B cell (primary cell): ENCODE measurements around the gene MYD88. TPM values are rescaled to one million over a fixed set of nuclear protein-coding genes. Genes with fewer than 3 reads are reported as not detected.

Experiments used
- ATAC-seq: fragments of 200-7000 bp; cut with Tn5 transposase; one replicate; pipeline ENCODE4 v1.10.0; 2021; ENCODE audit warnings: low read depth, mild to moderate bottlenecking, moderate number of reproducible peaks, moderate library complexity
- CTCF ChIA-PET: fragments of 350-600 bp; sonication (Branson Sonifier 250); formaldehyde crosslinking; loops from one replicate; lab custom pipeline; 2021; ENCODE audit warnings: antibody characterized with exemption, inconsistent platforms; lab: Charles Lee
- POLR2A ChIA-PET: fragments of 350-600 bp; sonication (Branson Sonifier 250); formaldehyde crosslinking; loops from one replicate; lab custom pipeline; 2021; ENCODE audit warnings: antibody characterized with exemption; lab: Charles Lee
- DNase-seq: peaks from one replicate; pipeline ENCODE4 v3.0.0; 2013
- H2AFZ ChIP-seq: 2 replicates; pipeline ENCODE4 v1.6.1; 2012; ENCODE audit warnings: mild to moderate bottlenecking, low read depth, low read length; ENCODE audit not compliant: insufficient read depth, poor library complexity, severe bottlenecking
- H3K27ac ChIP-seq, 2 donors: 1 replicate in 1 of 2; 2 replicates in 1 of 2; pipeline ENCODE4 v1.5.1; 2012 to 2013; ENCODE audit warnings: low read length in 2 of 2, mild to moderate bottlenecking in 2 of 2, moderate library complexity in 1 of 2
- H3K27me3 ChIP-seq, 4 experiments: fragments of 200-600 bp in 1 of 4; sonication (generic) in 1 of 4; replicated peaks in 1 of 4; 1 replicate in 2 of 4; 2 replicates in 2 of 4; pipeline versions ENCODE4 v1.6.1 to v1.7.0; 2013 to 2016; ENCODE audit warnings: low read length in 3 of 4, mild to moderate bottlenecking in 2 of 4, mixed read lengths in 1 of 4, moderate library complexity in 1 of 4; ENCODE audit not compliant: insufficient read depth in 4 of 4, control insufficient read depth in 3 of 4; ENCODE audit errors: control extremely low read depth in 1 of 4
- H3K36me3 ChIP-seq, 2 experiments: replicated peaks in 1 of 2; 1 replicate in 1 of 2; 2 replicates in 1 of 2; pipeline versions ENCODE4 v1.6.1 to v1.7.1; 2013; ENCODE audit warnings: low read length in 1 of 2; ENCODE audit not compliant: insufficient read depth in 2 of 2, control insufficient read depth in 1 of 2; ENCODE audit errors: control extremely low read depth in 1 of 2, extremely low read depth in 1 of 2
- H3K4me1 ChIP-seq, 2 donors: fragments of 200-600 bp in 1 of 2; sonication (generic) in 1 of 2; 1 replicate in 1 of 2; 2 replicates in 1 of 2; pipeline versions ENCODE4 v1.5.1 to v1.6.1; 2013 to 2017; ENCODE audit warnings: low read length in 2 of 2; ENCODE audit not compliant: control insufficient read depth in 2 of 2, insufficient read depth in 2 of 2
- H3K4me2 ChIP-seq: replicated peaks from 2 replicates; pipeline ENCODE3; 2012; ENCODE audit warnings: mild to moderate bottlenecking, low read depth, low read length; ENCODE audit not compliant: poor library complexity, severe bottlenecking
- H3K4me3 ChIP-seq, 5 experiments: fragments of 200-600 bp in 1 of 5; sonication (generic) in 1 of 5; 1 replicate in 3 of 5; 2 replicates in 2 of 5; pipeline versions ENCODE4 v1.5.1 to v1.7.0; 2011 to 2016; ENCODE audit warnings: low read length in 4 of 5, mild to moderate bottlenecking in 4 of 5, low read depth in 2 of 5, control low read depth in 1 of 5, moderate library complexity in 1 of 5; ENCODE audit not compliant: insufficient read depth in 1 of 5; ENCODE audit errors: control extremely low read depth in 1 of 5, extremely low read depth in 1 of 5
- H3K79me2 ChIP-seq: fragments of 200-600 bp; sonication (generic); one replicate; pipeline ENCODE4 v1.6.0; 2016; ENCODE audit warnings: low read length; ENCODE audit not compliant: control insufficient read depth, insufficient read depth
- H3K9ac ChIP-seq: fragments of 200-600 bp; sonication (generic); 2 replicates; pipeline ENCODE4 v1.6.1; 2017; ENCODE audit warnings: mild to moderate bottlenecking, low read length, moderate library complexity
- H3K9me3 ChIP-seq, 3 donors: one replicate each; pipeline versions ENCODE4 v1.6.1 to v1.7.1; 2013; ENCODE audit warnings: low read length in 2 of 3; ENCODE audit not compliant: control insufficient read depth in 2 of 3, insufficient read depth in 1 of 3; ENCODE audit errors: control extremely low read depth in 1 of 3
- H4K20me1 ChIP-seq: 2 replicates; pipeline ENCODE4 v1.6.0; 2012; ENCODE audit warnings: mild to moderate bottlenecking, low read length; ENCODE audit not compliant: insufficient read depth, control insufficient read depth, poor library complexity, severe bottlenecking
- H3K27ac Mint-ChIP-seq: one replicate; pipeline ENCODE4 v1.8.0; 2021; ENCODE audit warnings: mixed read lengths
- H3K27me3 Mint-ChIP-seq: one replicate; pipeline ENCODE4 v1.8.0; 2021; ENCODE audit warnings: mixed read lengths
- H3K4me1 Mint-ChIP-seq: one replicate; pipeline ENCODE4 v1.8.0; 2021; ENCODE audit warnings: mixed read lengths
- H3K4me3 Mint-ChIP-seq: one replicate; pipeline ENCODE4 v1.8.0; 2021; ENCODE audit warnings: mixed read lengths
- H3K9me3 Mint-ChIP-seq: one replicate; pipeline ENCODE4 v1.8.0; 2022; ENCODE audit warnings: mixed read lengths; ENCODE audit not compliant: insufficient read depth
- EZH2 ChIP-seq: IDR thresholded peaks from 2 replicates; pipeline ENCODE4 v1.6.1; 2012; ENCODE audit warnings: borderline replicate concordance, low read depth, mild to moderate bottlenecking, moderate library complexity, low read length; ENCODE audit not compliant: insufficient read depth, poor library complexity, severe bottlenecking
- WGBS: methylation state at CpG from one replicate; pipeline ENCODE4 v1.1.5; 2013; ENCODE audit warnings: missing lambda C conversion rate; ENCODE audit not compliant: insufficient coverage; 5-methylcytosine and 5-hydroxymethylcytosine counted together
- intact Hi-C: fragments of 100-400 bp; cut with micrococcal nuclease; formaldehyde crosslinking; loops from one replicate; pipeline ENCODE4 v1.10.0; 2022
- polyA minus RNA-seq: library from RNA; depleted of rRNA, polyadenylated mRNA; stranded (reverse); fragments of >200 nt; gene quantifications from 2 replicates; pipeline ENCODE4 v1.2.3, GENCODE V29; 2012
- polyA plus RNA-seq: library from polyadenylated mRNA; depleted of rRNA; stranded (reverse); fragments of >200 nt; gene quantifications from 2 replicates; pipeline ENCODE4 v1.2.3, GENCODE V29; 2012
- total RNA-seq, 2 donors: library from RNA; stranded (reverse); fragments of 120-200 nt in 1 of 2; gene quantifications; 1 replicate in 1 of 2; 2 replicates in 1 of 2; pipeline versions ENCODE4 v1.2.3 to v1.2.4, GENCODE V29; 2013 to 2022
- TF ChIP-seq, protein P1 (sequence below): fragments of 200-600 bp; IDR thresholded peaks from one replicate; pipeline ENCODE4 v1.8.0; 2022; ENCODE audit warnings: antibody characterized with exemption, mild to moderate bottlenecking

The MYD88 gene
- total RNA-seq (52.3 and 55.0 TPM in 2 replicates), polyA plus RNA-seq (29.3 and 48.0 TPM in 2 replicates), polyA minus RNA-seq (14.8 and 20.1 TPM in 2 replicates)
- total RNA-seq (2013): 19.0 TPM

GRCh38 chr3:38138349-38139190 lies at the start of gene MYD88:
MYD88 (plus strand) TSS chr3:38138661; CDS start chr3:38138701, 40 bp downstream.
- Histone ChIP-seq H3K27ac (peak within 1 kb of the TSS; percentile 85 to 87), H3K9me3 (no peaks in the 10 kb centered on the region), H3K27me3 (no peaks in the 10 kb centered on the region), H3K79me2 (peaks cover 55% of the 10 kb centered on the region), H3K36me3 (peaks cover 4 to 30% of the 10 kb centered on the region in 2 experiments), H3K9ac (peak within 1 kb of the TSS; percentile 95), H2AFZ (peak within 1 kb of the TSS; percentile 99), H4K20me1 (peaks cover 12% of the 10 kb centered on the region), H3K4me1 (peaks cover 39 to 52% of the 10 kb centered on the region in 2 donors), H3K4me3 (peak within 1 kb of the TSS; percentile 84 to 98 (median 92)), H3K4me2 (peak within 1 kb of the TSS; percentile 88)
- TF ChIP-seq EZH2: no peak
- TF ChIP-seq, protein P1, sequence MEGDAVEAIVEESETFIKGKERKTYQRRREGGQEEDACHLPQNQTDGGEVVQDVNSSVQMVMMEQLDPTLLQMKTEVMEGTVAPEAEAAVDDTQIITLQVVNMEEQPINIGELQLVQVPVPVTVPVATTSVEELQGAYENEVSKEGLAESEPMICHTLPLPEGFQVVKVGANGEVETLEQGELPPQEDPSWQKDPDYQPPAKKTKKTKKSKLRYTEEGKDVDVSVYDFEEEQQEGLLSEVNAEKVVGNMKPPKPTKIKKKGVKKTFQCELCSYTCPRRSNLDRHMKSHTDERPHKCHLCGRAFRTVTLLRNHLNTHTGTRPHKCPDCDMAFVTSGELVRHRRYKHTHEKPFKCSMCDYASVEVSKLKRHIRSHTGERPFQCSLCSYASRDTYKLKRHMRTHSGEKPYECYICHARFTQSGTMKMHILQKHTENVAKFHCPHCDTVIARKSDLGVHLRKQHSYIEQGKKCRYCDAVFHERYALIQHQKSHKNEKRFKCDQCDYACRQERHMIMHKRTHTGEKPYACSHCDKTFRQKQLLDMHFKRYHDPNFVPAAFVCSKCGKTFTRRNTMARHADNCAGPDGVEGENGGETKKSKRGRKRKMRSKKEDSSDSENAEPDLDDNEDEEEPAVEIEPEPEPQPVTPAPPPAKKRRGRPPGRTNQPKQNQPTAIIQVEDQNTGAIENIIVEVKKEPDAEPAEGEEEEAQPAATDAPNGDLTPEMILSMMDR: no peak
- intact Hi-C loops: loop anchor here (2.0 to 10.0 kb wide), 5 partner anchors 14 to 1269 kb away; partner anchors contain the start of genes GORASP1, RPSA, SLC25A38 and TTC21A
- Mint-ChIP-seq H3K4me3 (peak within 1 kb of the TSS; percentile 92), H3K27ac (peak within 1 kb of the TSS; percentile 94), H3K4me1 (peaks cover 64% of the 10 kb centered on the region), H3K9me3 (no peaks in the 10 kb centered on the region), H3K27me3 (no peaks in the 10 kb centered on the region)
- ChIA-PET POLR2A (interaction anchor here (0.8 to 4.1 kb wide), 2 partner anchors 10 to 26 kb away, joined by 3 to 75 read pairs; partner anchors contain the start of gene OXSR1), CTCF (interaction anchor here (2.5 to 4.9 kb wide), 2 partner anchors 26 to 164 kb away, joined by 7 to 41 read pairs; partner anchors contain the start of gene OXSR1)
- DNase-seq (peak; percentile 91), ATAC-seq (peak; percentile 51)
- under 1% methylated on average over 61 of the region's 65 CpGs for WGBS
